ENCODE measurements around the gene KCNH2. TPM values are rescaled to one million over a fixed set of nuclear protein-coding genes. Genes with fewer than 3 reads are reported as not detected.

The KCNH2 gene
- total and polyA plus RNA-seq, 2 experiments from 2014 or later: 48.0 to 110 TPM

DNA sequence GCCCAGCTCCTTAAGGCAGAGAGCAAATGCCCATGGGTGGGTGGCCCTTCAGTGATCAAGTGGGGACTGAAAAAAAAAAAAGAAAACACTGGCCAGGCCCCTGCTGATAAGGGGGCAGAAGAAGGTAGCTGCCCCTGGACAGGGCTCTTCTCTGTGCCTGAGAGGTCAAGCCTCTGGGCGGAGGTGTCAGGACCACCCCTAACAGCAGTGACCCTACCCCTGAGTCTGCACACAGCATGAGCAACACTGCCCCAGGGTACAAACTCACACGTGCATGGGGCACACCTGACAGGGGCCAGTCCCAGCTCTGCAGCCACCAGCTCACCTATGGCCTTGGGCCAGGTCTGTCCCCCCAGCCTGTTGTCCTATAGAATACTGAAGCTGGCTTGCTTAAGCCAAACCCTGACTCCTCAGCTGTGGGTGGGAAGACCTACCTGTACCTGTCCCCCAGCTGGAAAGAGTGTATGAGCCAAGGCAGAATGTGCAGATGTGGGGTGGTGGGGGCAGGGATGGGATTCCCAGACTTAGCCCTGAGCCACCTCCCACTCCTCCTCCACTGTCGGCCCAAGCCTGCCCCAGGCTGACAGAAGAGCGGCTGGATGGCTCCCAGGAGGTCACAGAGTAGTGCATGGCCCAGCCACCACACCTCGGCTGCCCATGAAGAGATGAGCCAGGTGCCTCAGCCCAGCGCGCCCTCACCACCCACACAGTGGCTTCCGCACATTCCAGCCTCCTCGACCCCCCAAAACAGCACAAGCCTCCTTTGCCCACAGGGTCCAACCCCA, 23.7 kb downstream of the KCNH2 start:
- H3K9me3 ChIP-seq (ENCODE audit: low read depth): no peaks in the 10 kb centered on the region
- no peak for DNase-seq (ENCODE audit: low read depth in 1 of 2, low spot score in 1 of 2)
- TF ChIP-seq, protein P1, sequence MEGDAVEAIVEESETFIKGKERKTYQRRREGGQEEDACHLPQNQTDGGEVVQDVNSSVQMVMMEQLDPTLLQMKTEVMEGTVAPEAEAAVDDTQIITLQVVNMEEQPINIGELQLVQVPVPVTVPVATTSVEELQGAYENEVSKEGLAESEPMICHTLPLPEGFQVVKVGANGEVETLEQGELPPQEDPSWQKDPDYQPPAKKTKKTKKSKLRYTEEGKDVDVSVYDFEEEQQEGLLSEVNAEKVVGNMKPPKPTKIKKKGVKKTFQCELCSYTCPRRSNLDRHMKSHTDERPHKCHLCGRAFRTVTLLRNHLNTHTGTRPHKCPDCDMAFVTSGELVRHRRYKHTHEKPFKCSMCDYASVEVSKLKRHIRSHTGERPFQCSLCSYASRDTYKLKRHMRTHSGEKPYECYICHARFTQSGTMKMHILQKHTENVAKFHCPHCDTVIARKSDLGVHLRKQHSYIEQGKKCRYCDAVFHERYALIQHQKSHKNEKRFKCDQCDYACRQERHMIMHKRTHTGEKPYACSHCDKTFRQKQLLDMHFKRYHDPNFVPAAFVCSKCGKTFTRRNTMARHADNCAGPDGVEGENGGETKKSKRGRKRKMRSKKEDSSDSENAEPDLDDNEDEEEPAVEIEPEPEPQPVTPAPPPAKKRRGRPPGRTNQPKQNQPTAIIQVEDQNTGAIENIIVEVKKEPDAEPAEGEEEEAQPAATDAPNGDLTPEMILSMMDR (IDR thresholded peaks at IDR 0.05; ENCODE audit: low read depth, low read length): no peak
- H3K36me3 ChIP-seq: peaks cover 11% of the 10 kb centered on the region
- H3K27ac ChIP-seq: peak overlapping the region; percentile 86
- H3K27me3 ChIP-seq: no peaks in the 10 kb centered on the region
- H3K4me3 ChIP-seq: no peak overlapping the region
- peaks cover 41% of the 10 kb centered on the region for H3K4me1 ChIP-seq (ENCODE audit: low read depth)

GRCh38 chr7:150953061-150953997, 24.8 kb downstream of the KCNH2 start:
- TF ChIP-seq, protein P1 (IDR thresholded peaks at IDR 0.05; ENCODE audit: low read depth, low read length): no peak
- Histone ChIP-seq H3K36me3 (peaks cover 11% of the 10 kb centered on the region), H3K27me3 (no peaks in the 10 kb centered on the region), H3K27ac (no peak overlapping the region), H3K4me3 (no peak overlapping the region), H3K4me1 (ENCODE audit: low read depth) (peaks cover 42% of the 10 kb centered on the region), H3K9me3 (ENCODE audit: low read depth) (no peaks in the 10 kb centered on the region)
- no peak for DNase-seq (ENCODE audit: low read depth in 1 of 2, low spot score in 1 of 2)

GRCh38 chr7:150952331-150953050, 25.6 kb downstream of the KCNH2 start:
- Histone ChIP-seq H3K27ac (no peak overlapping the region), H3K4me1 (ENCODE audit: low read depth) (peaks cover 46% of the 10 kb centered on the region), H3K27me3 (no peaks in the 10 kb centered on the region), H3K36me3 (peaks cover 11% of the 10 kb centered on the region), H3K4me3 (no peak overlapping the region), H3K9me3 (ENCODE audit: low read depth) (no peaks in the 10 kb centered on the region)
- TF ChIP-seq, protein P1 (IDR thresholded peaks at IDR 0.05; ENCODE audit: low read depth, low read length): no peak
- DNase-seq (ENCODE audit: low read depth in 1 of 2, low spot score in 1 of 2): no peak

GRCh38 chr7:150951521-150951920, 26.6 kb downstream of the KCNH2 start:
- H3K27ac ChIP-seq: no peak overlapping the region
- H3K36me3 ChIP-seq: peaks cover 11% of the 10 kb centered on the region
- H3K4me3 ChIP-seq: no peak overlapping the region
- no peaks in the 10 kb centered on the region for H3K27me3 ChIP-seq
- TF ChIP-seq, protein P1 (IDR thresholded peaks at IDR 0.05; ENCODE audit: low read depth, low read length): no peak
- H3K9me3 ChIP-seq (ENCODE audit: low read depth): no peaks in the 10 kb centered on the region
- no peak for DNase-seq (ENCODE audit: low read depth in 1 of 2, low spot score in 1 of 2)
- peaks cover 37% of the 10 kb centered on the region for H3K4me1 ChIP-seq (ENCODE audit: low read depth)

DNA sequence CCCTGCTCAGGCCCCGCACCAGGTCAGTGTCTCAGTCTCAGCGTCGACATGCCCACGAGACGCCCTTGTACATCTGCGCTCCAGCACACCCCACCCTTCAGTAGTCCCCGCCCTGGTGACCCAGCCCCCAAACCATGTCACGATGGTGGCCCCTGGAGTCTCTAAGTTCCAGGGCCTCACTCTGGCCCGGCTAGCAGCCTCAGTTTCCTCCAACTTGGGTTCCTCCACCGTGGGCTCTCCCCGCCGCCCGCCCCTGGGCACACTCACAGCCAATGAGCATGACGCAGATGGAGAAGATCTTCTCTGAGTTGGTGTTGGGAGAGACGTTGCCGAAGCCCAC, 27.0 kb downstream of the KCNH2 start:
- Histone ChIP-seq H3K36me3 (peaks cover 11% of the 10 kb centered on the region), H3K4me1 (ENCODE audit: low read depth) (peaks cover 33% of the 10 kb centered on the region), H3K9me3 (ENCODE audit: low read depth) (no peaks in the 10 kb centered on the region), H3K27me3 (no peaks in the 10 kb centered on the region), H3K27ac (no peak overlapping the region), H3K4me3 (no peak overlapping the region)
- TF ChIP-seq, protein P1 (IDR thresholded peaks at IDR 0.05; ENCODE audit: low read depth, low read length): no peak
- DNase-seq (ENCODE audit: low read depth in 1 of 2, low spot score in 1 of 2): no peak
